Activated CD4-positive, alpha-beta T cell treated with anti-CD3 and anti-CD28 coated beads, Interleukin-2, Interleukin-4, amounts not matched to agents 100 ng/mL and 50 ng/mL, durations not matched to agents 16 hours and 8 hours (primary cell): Measurements from ENCODE around the gene GFI1B.
"Not testable (repeated sequence)": the region's sequence is repeated elsewhere in the genome, so short reads cannot be mapped to it uniquely, and the experiment has no call there.

Source experiments
- DNase-seq: peaks from one replicate; pipeline ENCODE4 v3.0.0-alpha.2; 2020; ENCODE audit warnings: low spot score

The GFI1B gene

GRCh38 chr9:132969783-132970182, 8.7 kb upstream of the GFI1B start:
- no peak for DNase-seq

- DNase-seq, result no peak
Observed at GRCh38 chr9:132970324-132971062, 8.0 kb upstream of the GFI1B start.

- DNase-seq, result no peak
Observed at GRCh38 chr9:132973166-132973565, 5.3 kb upstream of the GFI1B start.

GRCh38 chr9:132973713-132974112, 4.8 kb upstream of the GFI1B start:
- DNase-seq, result no peak

- no peak for DNase-seq
Observed at GRCh38 chr9:132975961-132976360, 2.5 kb upstream of the GFI1B start.

- DNase-seq, result no peak
Observed at GRCh38 chr9:132976571-132976970, 1.9 kb upstream of the GFI1B start.

- no peak for DNase-seq
Observed at GRCh38 chr9:132978112-132978450, 413 bp upstream of the GFI1B start.

GRCh38 chr9:132980157-132980556, 1.7 kb downstream of the GFI1B start:
- no peak for DNase-seq

- DNase-seq, result no peak
Observed at GRCh38 chr9:132982458-132982857, 4.0 kb downstream of the GFI1B start.

- no peak for DNase-seq
Observed at GRCh38 chr9:132983491-132984201, 5.2 kb downstream of the GFI1B start.

- no peak for DNase-seq
Observed at GRCh38 chr9:132984202-132985070, 5.9 kb downstream of the GFI1B start.

GRCh38 chr9:132985071-132985350, 6.5 kb downstream of the GFI1B start:
- no peak for DNase-seq

GRCh38 chr9:132985489-132985888, 7.0 kb downstream of the GFI1B start:
- DNase-seq, result no peak

- no peak for DNase-seq
Observed at GRCh38 chr9:132986114-132986513, 7.6 kb downstream of the GFI1B start.

- no peak for DNase-seq
Observed at GRCh38 chr9:132986640-132987620, 8.4 kb downstream of the GFI1B start.

- no peak for DNase-seq
Observed at GRCh38 chr9:132988244-132989013, 9.9 kb downstream of the GFI1B start.

- DNase-seq, result no peak
Observed at GRCh38 chr9:132989014-132989310, 10.5 kb downstream of the GFI1B start.

- DNase-seq, result no peak
Observed at GRCh38 chr9:132989414-132989996, 11.0 kb downstream of the GFI1B start.

GRCh38 chr9:132989998-132990557, 11.6 kb downstream of the GFI1B start:
- not testable (repeated sequence) for DNase-seq

- DNase-seq, result no peak
Observed at GRCh38 chr9:132990781-132991180, 12.3 kb downstream of the GFI1B start.
